Measurements from ENCODE around the gene GAA.
A peak's percentile ranks its signal among the peaks of the same experiment; 100 is the strongest.

Gene GAA

GRCh38 chr17:80164185-80164584 is 62.8 kb downstream of the GAA start:
- POLR2A ChIA-PET: no interaction called here
- CTCF ChIA-PET: no interaction called here
- no peak for TF ChIP-seq FOXA1 (IDR thresholded peaks at IDR 0.05)
- DNase-seq (ENCODE audit: extremely low spot score): no peak

DNA sequence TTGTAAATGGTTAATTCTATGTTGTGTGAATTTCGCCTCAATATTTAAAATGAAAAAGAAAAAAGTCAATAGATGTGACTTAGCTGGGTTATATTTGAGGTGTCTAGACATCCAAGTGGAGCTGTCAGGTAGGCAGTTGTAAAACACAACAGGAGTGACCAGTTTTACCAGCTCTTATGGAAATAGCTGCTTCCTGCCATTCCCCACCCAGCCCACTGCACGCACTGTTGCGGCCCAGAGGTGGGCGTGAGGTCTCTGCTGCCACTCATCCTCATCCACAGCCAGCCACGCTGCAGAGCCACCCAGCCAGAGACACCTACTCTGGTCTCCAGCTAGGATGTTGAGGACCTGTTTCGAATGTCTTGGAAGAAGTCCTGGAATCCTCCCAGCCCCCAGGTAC is 65.1 kb downstream of the GAA start:
- CTCF ChIA-PET: no interaction called here
- POLR2A ChIA-PET: interaction anchor here (0.5 to 0.9 kb wide), 2 partner anchors 65 to 388 kb away, joined by 3 to 5 read pairs; partner anchors contain the start of gene GAA
- DNase-seq (ENCODE audit: extremely low spot score): no peak
- TF ChIP-seq ZNF384 (IDR thresholded peaks at IDR 0.05): no peak
- TF ChIP-seq L3MBTL2 (conservative IDR thresholded peaks at IDR 0.05): no peak
- no peak for TF ChIP-seq BHLHE40 (IDR thresholded peaks at IDR 0.05; ENCODE audit: borderline replicate concordance)
- no peak for TF ChIP-seq ARNT (IDR thresholded peaks at IDR 0.05)
- TF ChIP-seq SP1 (IDR thresholded peaks at IDR 0.05): no peak
- TF ChIP-seq, protein P1, sequence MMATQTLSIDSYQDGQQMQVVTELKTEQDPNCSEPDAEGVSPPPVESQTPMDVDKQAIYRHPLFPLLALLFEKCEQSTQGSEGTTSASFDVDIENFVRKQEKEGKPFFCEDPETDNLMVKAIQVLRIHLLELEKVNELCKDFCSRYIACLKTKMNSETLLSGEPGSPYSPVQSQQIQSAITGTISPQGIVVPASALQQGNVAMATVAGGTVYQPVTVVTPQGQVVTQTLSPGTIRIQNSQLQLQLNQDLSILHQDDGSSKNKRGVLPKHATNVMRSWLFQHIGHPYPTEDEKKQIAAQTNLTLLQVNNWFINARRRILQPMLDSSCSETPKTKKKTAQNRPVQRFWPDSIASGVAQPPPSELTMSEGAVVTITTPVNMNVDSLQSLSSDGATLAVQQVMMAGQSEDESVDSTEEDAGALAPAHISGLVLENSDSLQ (IDR thresholded peaks at IDR 0.05): 0 out of 2 replicates have a peak, but pooled peaks have one; percentile 16
- TF ChIP-seq HDGF (IDR thresholded peaks at IDR 0.05; ENCODE audit: borderline replicate concordance): no peak

DNA sequence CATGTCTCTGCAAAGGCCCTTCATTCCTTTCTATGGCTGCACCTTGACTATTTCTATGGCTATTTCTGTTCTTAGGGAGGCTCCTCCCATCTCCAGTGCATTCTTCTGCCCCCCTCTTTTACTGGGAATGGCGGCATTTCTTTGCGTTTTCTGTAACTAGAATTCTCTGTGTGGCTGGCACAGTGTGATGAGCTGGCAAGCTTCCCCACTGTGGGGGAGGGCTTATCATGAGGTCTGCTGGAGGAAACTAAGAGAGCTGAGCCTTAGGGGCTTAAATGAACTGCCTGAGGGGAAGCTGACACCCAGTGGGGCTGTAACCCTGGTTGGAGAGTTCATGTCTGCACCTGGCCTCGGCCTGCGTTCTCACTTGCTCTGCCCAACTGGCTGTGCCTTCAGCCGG is 67.0 kb downstream of the GAA start:
- POLR2A ChIA-PET: no interaction called here
- no peak for DNase-seq (ENCODE audit: extremely low spot score)
- CTCF ChIA-PET: interaction anchor here (0.6 to 1.5 kb wide), 2 partner anchors 67 to 110 kb away, joined by 3 to 6 read pairs; partner anchors contain the start of gene GAA
- TF ChIP-seq, protein P1 (IDR thresholded peaks at IDR 0.05): no peak
- TF ChIP-seq HDGF (IDR thresholded peaks at IDR 0.05; ENCODE audit: borderline replicate concordance): no peak
- TF ChIP-seq SUZ12 (IDR thresholded peaks at IDR 0.05): no peak

GRCh38 chr17:80169107-80169506 is 67.7 kb downstream of the GAA start:
- ChIA-PET POLR2A (no interaction called here), CTCF (interaction anchor here (0.6 to 1.5 kb wide), 2 partner anchors 68 to 111 kb away, joined by 3 to 6 read pairs; partner anchors contain the start of gene GAA)
- TF ChIP-seq FOXK2 (IDR thresholded peaks at IDR 0.05) (no peak), FOXM1 (IDR thresholded peaks at IDR 0.05; ENCODE audit: borderline replicate concordance) (no peak), ELF4 (IDR thresholded peaks at IDR 0.05) (no peak), BHLHE40 (IDR thresholded peaks at IDR 0.05; ENCODE audit: borderline replicate concordance) (no peak), TARDBP (IDR thresholded peaks at IDR 0.05) (no peak), ZNF384 (IDR thresholded peaks at IDR 0.05) (no peak), SUZ12 (IDR thresholded peaks at IDR 0.05) (no peak), ARNT (IDR thresholded peaks at IDR 0.05) (no peak), NFRKB (IDR thresholded peaks at IDR 0.05) (no peak), HDGF (IDR thresholded peaks at IDR 0.05; ENCODE audit: borderline replicate concordance) (no peak), L3MBTL2 (conservative IDR thresholded peaks at IDR 0.05) (no peak), CTBP1 (IDR thresholded peaks at IDR 0.05; ENCODE audit: borderline replicate concordance) (no peak), LEF1 (IDR thresholded peaks at IDR 0.05; ENCODE audit: borderline replicate concordance) (no peak)
- TF ChIP-seq, protein P1 (IDR thresholded peaks at IDR 0.05): no peak
- DNase-seq (ENCODE audit: extremely low spot score): no peak

All from HEK293T (cell line).